H1 (cell line): ENCODE measurements around the gene F8. TPM values are rescaled to one million over a fixed set of nuclear protein-coding genes. Genes with fewer than 3 reads are reported as not detected.

ENCODE experiments used
- CTCF ChIA-PET: fragments of 300-600 bp; sonication (Branson Sonifier 250); formaldehyde crosslinking; loops from one replicate; lab custom pipeline; 2021; ENCODE audit not compliant: partially characterized antibody; lab: Charles Lee
- POLR2A ChIA-PET: fragments of 300-600 bp; sonication (Branson Sonifier 250); formaldehyde crosslinking; loops from one replicate; lab custom pipeline; 2021; ENCODE audit warnings: inconsistent platforms; ENCODE audit not compliant: partially characterized antibody; lab: Charles Lee
- DNase-seq, 2 experiments: peaks; one replicate each; pipeline versions ENCODE4 v3.0.0 to v3.0.0-alpha.2; 2010 to 2022; ENCODE audit warnings: low spot score in 2 of 2, low read depth in 1 of 2, mixed read lengths in 1 of 2
- FAIRE-seq: peaks from 2 replicates; lab custom pipeline; 2011; peaks lifted over from hg19 to GRCh38; lab: Jason Lieb, UNC
- H2AFZ ChIP-seq: 2 replicates; pipeline ENCODE4 v1.8.1; 2012; ENCODE audit warnings: low read length, inconsistent platforms
- H2AK5ac ChIP-seq: 2 replicates; pipeline ENCODE4 v1.6.1; 2013; ENCODE audit warnings: low read depth, low read length
- H2BK120ac ChIP-seq: replicated peaks from 2 replicates; pipeline ENCODE3; 2013; ENCODE audit warnings: low read depth, low read length, inconsistent platforms
- H2BK12ac ChIP-seq: 2 replicates; pipeline ENCODE4 v1.6.1; 2013; ENCODE audit warnings: low read depth, low read length
- H2BK15ac ChIP-seq: 2 replicates; pipeline ENCODE4 v1.6.1; 2013; ENCODE audit warnings: low read length
- H2BK20ac ChIP-seq: 2 replicates; pipeline ENCODE4 v1.6.1; 2013; ENCODE audit warnings: low read length
- H2BK5ac ChIP-seq: 2 replicates; pipeline ENCODE4 v1.6.1; 2013; ENCODE audit warnings: low read depth, low read length
- H3K14ac ChIP-seq: 2 replicates; pipeline ENCODE4 v1.6.1; 2013; ENCODE audit warnings: inconsistent platforms; ENCODE audit not compliant: insufficient read length
- H3K18ac ChIP-seq: 2 replicates; pipeline ENCODE4 v1.6.1; 2013; ENCODE audit warnings: low read length; ENCODE audit errors: extremely low read depth
- H3K23ac ChIP-seq: 2 replicates; pipeline ENCODE4 v1.6.1; 2013; ENCODE audit warnings: inconsistent platforms; ENCODE audit not compliant: insufficient read length
- H3K23me2 ChIP-seq: 2 replicates; pipeline ENCODE4 v1.6.1; 2013; ENCODE audit warnings: low read depth, low read length
- H3K27ac ChIP-seq: 2 replicates; pipeline ENCODE4 v1.6.1; 2011; ENCODE audit warnings: low read depth, low read length, inconsistent platforms
- H3K27me3 ChIP-seq, 4 experiments: replicated peaks in 1 of 4; 1 replicate in 1 of 4; 2 replicates in 3 of 4; pipeline versions ENCODE4 v1.6.1 to v1.8.1; 2011 to 2013; ENCODE audit warnings: low read length in 3 of 4, mild to moderate bottlenecking in 3 of 4, inconsistent platforms in 2 of 4, mixed read lengths in 2 of 4, moderate library complexity in 1 of 4; ENCODE audit not compliant: control insufficient read depth in 3 of 4, insufficient read depth in 3 of 4; ENCODE audit errors: extremely low read depth in 1 of 4
- H3K36me3 ChIP-seq, 4 experiments: 2 replicates each; pipeline versions ENCODE4 v1.6.1 to v1.8.1; 2011 to 2013; ENCODE audit warnings: mild to moderate bottlenecking in 4 of 4, low read length in 3 of 4, moderate library complexity in 2 of 4, control low read depth in 1 of 4, inconsistent platforms in 1 of 4; ENCODE audit not compliant: insufficient read depth in 4 of 4, control insufficient read depth in 2 of 4
- H3K4ac ChIP-seq: replicated peaks from 2 replicates; pipeline ENCODE3; 2013; ENCODE audit warnings: low read length, low read depth, mixed read lengths, inconsistent platforms; ENCODE audit not compliant: insufficient read length
- H3K4me1 ChIP-seq, 4 experiments: replicated peaks in 1 of 4; 1 replicate in 1 of 4; 2 replicates in 3 of 4; pipeline versions ENCODE4 v1.6.1 to v1.8.1; 2011 to 2013; ENCODE audit warnings: low read length in 3 of 4, inconsistent platforms in 2 of 4, mixed read lengths in 1 of 4; ENCODE audit not compliant: insufficient read depth in 4 of 4, control insufficient read depth in 3 of 4
- H3K4me2 ChIP-seq, 2 experiments: 2 replicates each; pipeline versions ENCODE4 v1.6.1 to v1.8.1; 2011 to 2013; ENCODE audit warnings: low read depth in 2 of 2, low read length in 2 of 2, control low read depth in 1 of 2, inconsistent platforms in 1 of 2, mild to moderate bottlenecking in 1 of 2; ENCODE audit not compliant: insufficient read depth in 1 of 2
- H3K4me3 ChIP-seq, 4 experiments: fragments of 200-600, 300-600 bp in 1 of 4; sonication (generic), shearing (Covaris generic), sonication (Bioruptor Twin) in 1 of 4; 2 replicates each; pipeline versions ENCODE4 v1.5.1 to v1.8.1; 2011 to 2016; ENCODE audit warnings: low read length in 4 of 4, low read depth in 3 of 4, control low read depth in 2 of 4, inconsistent platforms in 2 of 4, mild to moderate bottlenecking in 2 of 4, mixed read lengths in 1 of 4, moderate library complexity in 1 of 4; ENCODE audit not compliant: insufficient read depth in 2 of 4; ENCODE audit errors: extremely low read depth in 1 of 4
- H3K56ac ChIP-seq: replicated peaks from 2 replicates; pipeline ENCODE3; 2013; ENCODE audit warnings: low read depth, mild to moderate bottlenecking, mixed read lengths, low read length, inconsistent platforms; ENCODE audit not compliant: insufficient read length
- H3K79me1 ChIP-seq: 2 replicates; pipeline ENCODE4 v1.6.1; 2013; ENCODE audit warnings: low read depth, low read length, control low read depth
- H3K79me2 ChIP-seq, 2 experiments: 2 replicates each; pipeline versions ENCODE4 v1.6.1 to v1.8.1; 2012 to 2013; ENCODE audit warnings: low read length in 2 of 2, mild to moderate bottlenecking in 2 of 2, inconsistent platforms in 1 of 2; ENCODE audit not compliant: insufficient read depth in 2 of 2, control insufficient read depth in 1 of 2
- H3K9ac ChIP-seq, 4 experiments: replicated peaks in 1 of 4; 1 replicate in 1 of 4; 2 replicates in 3 of 4; pipeline versions ENCODE4 v1.6.1 to v1.8.1; 2011 to 2013; ENCODE audit warnings: low read depth in 3 of 4, low read length in 3 of 4, control low read depth in 2 of 4, mild to moderate bottlenecking in 2 of 4, moderate library complexity in 2 of 4, inconsistent platforms in 1 of 4; ENCODE audit errors: extremely low read depth in 1 of 4
- H3K9me3 ChIP-seq, 2 experiments: 2 replicates each; pipeline versions ENCODE4 v1.6.1 to v1.8.1; 2012 to 2013; ENCODE audit warnings: mild to moderate bottlenecking in 2 of 2, moderate library complexity in 2 of 2, control low read depth in 1 of 2, inconsistent platforms in 1 of 2, low read depth in 1 of 2, low read length in 1 of 2, mixed read lengths in 1 of 2; ENCODE audit not compliant: insufficient read depth in 2 of 2
- H4K20me1 ChIP-seq, 2 experiments: replicated peaks in 1 of 2; 2 replicates each; pipeline versions ENCODE3 to v1.8.1; 2011 to 2013; ENCODE audit warnings: inconsistent platforms in 2 of 2, low read length in 2 of 2, mild to moderate bottlenecking in 1 of 2; ENCODE audit not compliant: insufficient read depth in 2 of 2, control insufficient read depth in 1 of 2
- H4K5ac ChIP-seq: 2 replicates; pipeline ENCODE4 v1.6.1; 2013; ENCODE audit warnings: low read length, low read depth, mixed read lengths, inconsistent platforms; ENCODE audit not compliant: insufficient read length
- H4K8ac ChIP-seq: 2 replicates; pipeline ENCODE4 v1.8.0; 2013; ENCODE audit warnings: mild to moderate bottlenecking, moderate library complexity, low read length, inconsistent platforms; ENCODE audit not compliant: insufficient read depth; ENCODE audit errors: extremely low read depth
- H4K91ac ChIP-seq: replicated peaks from 2 replicates; pipeline ENCODE3; 2013; ENCODE audit warnings: low read length, mixed read lengths, inconsistent platforms; ENCODE audit not compliant: insufficient read length
- NRF1 ChIP-seq: IDR thresholded peaks from 2 replicates; pipeline ENCODE4 v1.6.1; 2011; ENCODE audit warnings: mild to moderate bottlenecking, low read depth, low read length, improper control_type of control experiment
- SAP30 ChIP-seq: fragments of 300-600 bp; sonication (generic); IDR thresholded peaks from 2 replicates; pipeline ENCODE4 v1.7.1; 2012; ENCODE audit warnings: low read length, moderate library complexity, mild to moderate bottlenecking, inconsistent platforms; ENCODE audit not compliant: insufficient read depth, insufficient replicate concordance
- SIN3A ChIP-seq, 2 experiments: IDR thresholded peaks in 1 of 2; conservative IDR thresholded peaks in 1 of 2; 2 replicates each; pipeline ENCODE4 v1.6.1; 2011 to 2012; ENCODE audit warnings: low read length in 2 of 2, improper control_type of control experiment in 1 of 2, low read depth in 1 of 2, mild to moderate bottlenecking in 1 of 2
- SP1 ChIP-seq: IDR thresholded peaks from 2 replicates; pipeline ENCODE4 v1.6.1; 2011; ENCODE audit warnings: low read depth, low read length
- SUZ12 ChIP-seq: fragments of 200-600 bp; sonication (generic); IDR thresholded peaks from 2 replicates; pipeline ENCODE4 v1.6.1; 2012; ENCODE audit warnings: mild to moderate bottlenecking, inconsistent platforms, low read length, moderate library complexity, mixed read lengths
- TAF7 ChIP-seq: optimal IDR thresholded peaks from 2 replicates; pipeline ENCODE3; 2011; ENCODE audit warnings: low read depth, mild to moderate bottlenecking, inconsistent platforms, low read length, moderate library complexity, borderline replicate concordance
- TEAD4 ChIP-seq: IDR thresholded peaks from 2 replicates; pipeline ENCODE4 v1.6.1; 2012; ENCODE audit warnings: low read depth, low read length, inconsistent platforms, mixed read lengths
- WGBS, 2 experiments: shearing (Covaris generic) in 1 of 2; methylation state at CpG; one replicate each; pipeline versions ENCODE4 v1.1.6 to v1.1.7; 2013 to 2015; ENCODE audit warnings: low lambda C conversion rate in 2 of 2, mixed read lengths in 2 of 2, inconsistent platforms in 1 of 2, low coverage in 1 of 2, missing lambda C conversion rate in 1 of 2; ENCODE audit not compliant: insufficient replicate concordance in 2 of 2, insufficient coverage in 1 of 2, insufficient read length in 1 of 2; ENCODE audit errors: extremely low coverage in 1 of 2, missing lambda C conversion rate in 1 of 2; 5-methylcytosine and 5-hydroxymethylcytosine counted together
- polyA plus RNA-seq, 7 experiments: library from polyadenylated mRNA; depleted of rRNA in 3 of 7; stranded (reverse) in 5 of 7; unstranded in 2 of 7; fragments of >200 nt in 5 of 7; fragments of 200-250 nt in 2 of 7; gene quantifications; 1 replicate in 5 of 7; 2 replicates in 1 of 7; 4 replicates in 1 of 7; pipeline versions ENCODE4 v1.2.1 to v1.2.3, GENCODE V29; 2011 to 2013; ENCODE audit warnings: missing spikeins in 2 of 7, mixed read lengths in 2 of 7
- total RNA-seq: library from RNA; stranded (reverse); fragmentation: NEBNext Ultra II Directional; extraction: Animal tissue kit (Norgen Biotek cat#: 25700); gene quantifications from 2 replicates; pipeline ENCODE4 v1.2.1, GENCODE V29; 2021
- TF ChIP-seq, protein P1 (sequence below), 3 experiments: IDR thresholded peaks; 1 replicate in 2 of 3; 2 replicates in 1 of 3; pipeline versions ENCODE4 v1.5.1 to v1.6.1; 2011; ENCODE audit warnings: low read length in 3 of 3, mild to moderate bottlenecking in 3 of 3, inconsistent platforms in 2 of 3, low read depth in 1 of 3, moderate library complexity in 1 of 3; ENCODE audit not compliant: insufficient read depth in 1 of 3; ENCODE audit errors: control extremely low read depth in 1 of 3
- TF ChIP-seq, protein P2 (sequence below): IDR thresholded peaks from 2 replicates; pipeline ENCODE4 v1.6.1; 2012; ENCODE audit warnings: inconsistent platforms

Gene F8
- total and polyA plus RNA-seq, 2 of the 8 experiments (the other 6 are each of a cell fraction or from before 2014, with no cell fraction given): 1.1 to 2.6 TPM

DNA sequence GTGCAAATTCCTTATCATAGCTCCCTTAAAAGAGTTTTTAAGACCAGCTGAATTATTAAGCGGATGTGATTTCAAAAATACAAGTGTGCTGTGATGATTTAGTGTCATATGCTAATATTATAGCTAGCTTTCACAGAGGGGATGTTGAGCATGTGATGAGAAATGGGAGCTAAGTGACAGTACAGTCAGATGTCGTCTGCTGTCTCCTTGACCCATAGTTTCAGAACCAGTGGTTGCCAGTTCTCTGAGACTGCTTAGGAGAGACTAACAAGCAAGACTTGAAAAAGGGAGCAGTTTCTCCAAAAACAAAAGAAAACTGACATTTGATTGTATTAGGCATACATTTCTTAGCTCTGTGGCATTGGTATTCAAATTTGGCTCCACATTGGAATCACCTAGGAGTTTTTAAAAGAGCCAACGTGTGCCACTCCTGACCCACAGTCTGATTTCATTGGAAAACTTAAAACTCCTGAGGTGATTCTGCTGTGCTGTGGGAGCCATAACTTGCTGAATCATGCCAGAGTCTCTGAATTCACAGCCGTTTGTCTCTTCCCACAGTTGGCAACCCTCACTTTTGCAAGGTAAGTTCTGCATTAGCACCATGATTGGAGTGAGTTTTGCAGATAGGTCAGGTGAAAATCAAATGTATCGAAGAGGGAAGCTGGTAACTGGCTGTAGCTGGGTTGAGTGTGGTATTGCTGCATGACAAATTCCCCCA, 24.4 kb upstream of the F8 start:
- no peak overlapping the region for H3K18ac ChIP-seq
- no peak overlapping the region for H4K5ac ChIP-seq
- H3K4me3 ChIP-seq: no peak overlapping the region
- no peak overlapping the region for H3K27ac ChIP-seq
- no peak overlapping the region for H2AK5ac ChIP-seq
- H4K8ac ChIP-seq: no peak overlapping the region
- WGBS, 2 experiments: 73% methylated on average over 5 of the region's 5 CpGs; no CpG with 5 or more reads in 1 of the 2 experiments
- H3K79me1 ChIP-seq: no peaks in the 10 kb centered on the region
- no peak overlapping the region for H2BK120ac ChIP-seq
- no peak overlapping the region for H2BK5ac ChIP-seq
- no peak overlapping the region for H2BK12ac ChIP-seq
- no peak overlapping the region for H3K9ac ChIP-seq
- FAIRE-seq (no peak), DNase-seq (no peak)
- H3K14ac ChIP-seq: no peak overlapping the region
- no peak overlapping the region for H3K4ac ChIP-seq
- H3K79me2 ChIP-seq: no peaks in the 10 kb centered on the region
- POLR2A ChIA-PET: interaction anchor here (0.7 to 1.1 kb wide), 2 partner anchors 54 to 67 kb away, joined by 3 read pairs; no protein-coding TSS in a partner anchor
- H4K91ac ChIP-seq: no peak overlapping the region
- no peaks in the 10 kb centered on the region for H3K36me3 ChIP-seq
- no peaks in the 10 kb centered on the region for H3K9me3 ChIP-seq
- no peak for TF ChIP-seq SIN3A (conservative IDR thresholded peaks at IDR 0.05 in 1 of 2, IDR thresholded peaks at IDR 0.05 in 1 of 2; ENCODE audit: low read depth in 1 of 2, low read length in 2 of 2)
- TF ChIP-seq TAF7: no peak
- TF ChIP-seq, protein P1, sequence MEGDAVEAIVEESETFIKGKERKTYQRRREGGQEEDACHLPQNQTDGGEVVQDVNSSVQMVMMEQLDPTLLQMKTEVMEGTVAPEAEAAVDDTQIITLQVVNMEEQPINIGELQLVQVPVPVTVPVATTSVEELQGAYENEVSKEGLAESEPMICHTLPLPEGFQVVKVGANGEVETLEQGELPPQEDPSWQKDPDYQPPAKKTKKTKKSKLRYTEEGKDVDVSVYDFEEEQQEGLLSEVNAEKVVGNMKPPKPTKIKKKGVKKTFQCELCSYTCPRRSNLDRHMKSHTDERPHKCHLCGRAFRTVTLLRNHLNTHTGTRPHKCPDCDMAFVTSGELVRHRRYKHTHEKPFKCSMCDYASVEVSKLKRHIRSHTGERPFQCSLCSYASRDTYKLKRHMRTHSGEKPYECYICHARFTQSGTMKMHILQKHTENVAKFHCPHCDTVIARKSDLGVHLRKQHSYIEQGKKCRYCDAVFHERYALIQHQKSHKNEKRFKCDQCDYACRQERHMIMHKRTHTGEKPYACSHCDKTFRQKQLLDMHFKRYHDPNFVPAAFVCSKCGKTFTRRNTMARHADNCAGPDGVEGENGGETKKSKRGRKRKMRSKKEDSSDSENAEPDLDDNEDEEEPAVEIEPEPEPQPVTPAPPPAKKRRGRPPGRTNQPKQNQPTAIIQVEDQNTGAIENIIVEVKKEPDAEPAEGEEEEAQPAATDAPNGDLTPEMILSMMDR (IDR thresholded peaks at IDR 0.05; ENCODE audit: control extremely low read depth in 1 of 3, insufficient read depth in 1 of 3, low read depth in 1 of 3, low read length in 3 of 3): no peak
- no peak for TF ChIP-seq SAP30
- TF ChIP-seq NRF1: no peak
- TF ChIP-seq, protein P2, sequence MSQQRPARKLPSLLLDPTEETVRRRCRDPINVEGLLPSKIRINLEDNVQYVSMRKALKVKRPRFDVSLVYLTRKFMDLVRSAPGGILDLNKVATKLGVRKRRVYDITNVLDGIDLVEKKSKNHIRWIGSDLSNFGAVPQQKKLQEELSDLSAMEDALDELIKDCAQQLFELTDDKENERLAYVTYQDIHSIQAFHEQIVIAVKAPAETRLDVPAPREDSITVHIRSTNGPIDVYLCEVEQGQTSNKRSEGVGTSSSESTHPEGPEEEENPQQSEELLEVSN: no peak
- no peak for TF ChIP-seq SP1
- TF ChIP-seq TEAD4: no peak
- no peak for TF ChIP-seq SUZ12
- no peaks in the 10 kb centered on the region for H3K27me3 ChIP-seq
- no peak overlapping the region for H3K4me2 ChIP-seq
- H2BK15ac ChIP-seq: no peak overlapping the region
- CTCF ChIA-PET: interaction anchor here (1.0 to 2.5 kb wide), 3 partner anchors 9 to 59 kb away, joined by 3 to 15 read pairs (median 3); no protein-coding TSS in a partner anchor
- H4K20me1 ChIP-seq: no peaks in the 10 kb centered on the region
- no peak overlapping the region for H3K23ac ChIP-seq
- no peak overlapping the region for H3K56ac ChIP-seq
- no peaks in the 10 kb centered on the region for H3K23me2 ChIP-seq
- no peak overlapping the region for H2BK20ac ChIP-seq
- H2AFZ ChIP-seq: no peak overlapping the region
- peaks cover 0 to 7% (median 2%) of the 10 kb centered on the region in 4 experiments; a peak in 2 of 7 replicates for H3K4me1 ChIP-seq
